Measurements from ENCODE around the gene ARL4C. TPM values are rescaled to one million over a fixed set of nuclear protein-coding genes. Genes with fewer than 3 reads are reported as not detected.

ARL4C gene
- total and polyA plus RNA-seq, 2 experiments from 2014 or later, result 7.0 to 10.0 TPM

- Histone ChIP-seq H3K4me3 (no peak overlapping the region), H3K4me1 (ENCODE audit: low read depth) (peaks cover under 1% of the 10 kb centered on the region), H3K27me3 (no peaks in the 10 kb centered on the region), H3K9me3 (ENCODE audit: low read depth) (no peaks in the 10 kb centered on the region), H3K36me3 (no peaks in the 10 kb centered on the region), H3K27ac (no peak overlapping the region)
- TF ChIP-seq, protein P1, sequence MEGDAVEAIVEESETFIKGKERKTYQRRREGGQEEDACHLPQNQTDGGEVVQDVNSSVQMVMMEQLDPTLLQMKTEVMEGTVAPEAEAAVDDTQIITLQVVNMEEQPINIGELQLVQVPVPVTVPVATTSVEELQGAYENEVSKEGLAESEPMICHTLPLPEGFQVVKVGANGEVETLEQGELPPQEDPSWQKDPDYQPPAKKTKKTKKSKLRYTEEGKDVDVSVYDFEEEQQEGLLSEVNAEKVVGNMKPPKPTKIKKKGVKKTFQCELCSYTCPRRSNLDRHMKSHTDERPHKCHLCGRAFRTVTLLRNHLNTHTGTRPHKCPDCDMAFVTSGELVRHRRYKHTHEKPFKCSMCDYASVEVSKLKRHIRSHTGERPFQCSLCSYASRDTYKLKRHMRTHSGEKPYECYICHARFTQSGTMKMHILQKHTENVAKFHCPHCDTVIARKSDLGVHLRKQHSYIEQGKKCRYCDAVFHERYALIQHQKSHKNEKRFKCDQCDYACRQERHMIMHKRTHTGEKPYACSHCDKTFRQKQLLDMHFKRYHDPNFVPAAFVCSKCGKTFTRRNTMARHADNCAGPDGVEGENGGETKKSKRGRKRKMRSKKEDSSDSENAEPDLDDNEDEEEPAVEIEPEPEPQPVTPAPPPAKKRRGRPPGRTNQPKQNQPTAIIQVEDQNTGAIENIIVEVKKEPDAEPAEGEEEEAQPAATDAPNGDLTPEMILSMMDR (IDR thresholded peaks at IDR 0.05; ENCODE audit: low read depth, low read length), result no peak
- no peak for DNase-seq (ENCODE audit: low read depth in 1 of 2, low spot score in 1 of 2)
Measured at GRCh38 chr2:234454433-234454832, 42.4 kb downstream of the ARL4C start.

DNA sequence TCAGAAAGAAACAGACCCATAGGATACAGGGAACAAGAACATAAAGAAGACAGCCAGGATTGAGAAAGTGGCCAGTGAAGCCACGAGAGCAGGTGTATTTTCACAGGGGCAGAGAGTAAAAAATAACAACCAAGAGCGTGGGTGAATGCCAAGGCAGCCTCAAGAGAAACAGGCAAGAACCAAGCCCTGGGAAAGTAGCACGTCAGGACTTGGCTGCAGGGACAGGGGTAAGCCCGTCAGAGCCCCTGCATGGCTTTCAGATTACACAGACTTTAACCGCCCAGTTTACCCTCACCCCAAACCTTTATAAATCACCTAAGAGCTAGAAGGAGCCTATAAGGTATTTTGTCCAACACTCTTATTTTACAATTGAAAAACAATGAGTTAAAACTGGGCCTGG lies 43.7 kb downstream of the ARL4C start:
- TF ChIP-seq, protein P1 (IDR thresholded peaks at IDR 0.05; ENCODE audit: low read depth, low read length), result no peak
- no peak overlapping the region for H3K4me3 ChIP-seq
- no peak overlapping the region for H3K27ac ChIP-seq
- DNase-seq (ENCODE audit: low read depth in 1 of 2, low spot score in 1 of 2), result no peak
- H3K9me3 ChIP-seq (ENCODE audit: low read depth), result no peaks in the 10 kb centered on the region
- peaks cover 11% of the 10 kb centered on the region for H3K4me1 ChIP-seq (ENCODE audit: low read depth)
- H3K36me3 ChIP-seq, result no peaks in the 10 kb centered on the region
- no peaks in the 10 kb centered on the region for H3K27me3 ChIP-seq

DNA sequence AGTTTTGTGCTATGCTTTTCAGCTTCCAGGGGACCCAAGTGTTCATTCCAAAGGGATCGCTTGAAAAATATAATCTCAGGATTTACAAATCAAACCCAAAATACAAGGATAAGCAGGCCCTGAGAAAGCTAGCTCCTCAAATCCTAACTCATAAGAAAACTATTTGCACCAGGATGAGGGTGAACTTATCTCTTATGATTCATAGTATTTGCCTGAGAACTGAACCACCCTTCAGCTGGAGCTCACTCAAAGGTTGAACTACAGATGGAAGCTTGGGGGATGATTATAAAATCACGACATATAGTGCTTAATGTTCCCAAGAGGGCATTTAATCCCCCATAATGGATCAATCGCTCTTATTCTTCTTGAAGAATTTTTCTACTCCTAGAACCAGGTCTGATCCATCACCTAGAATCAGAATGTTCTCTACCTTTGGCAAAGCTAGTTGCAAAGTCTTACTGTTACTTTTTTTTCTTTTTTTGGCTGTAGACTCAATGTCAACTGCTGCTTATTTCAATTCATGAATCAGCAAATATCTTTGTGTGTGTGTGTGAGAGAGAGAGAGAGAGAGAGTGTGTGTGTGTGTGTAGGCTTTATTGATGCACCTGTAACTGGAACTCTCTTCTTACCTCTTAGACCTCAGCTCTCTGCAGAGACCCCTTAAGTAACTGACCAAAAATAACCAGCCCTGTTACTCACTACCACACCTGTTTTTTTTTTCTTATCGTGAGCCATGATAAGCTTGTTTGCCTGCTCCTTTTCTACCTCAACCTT lies 44.8 kb downstream of the ARL4C start:
- TF ChIP-seq, protein P1 (IDR thresholded peaks at IDR 0.05; ENCODE audit: low read depth, low read length), result no peak
- no peaks in the 10 kb centered on the region for H3K27me3 ChIP-seq
- H3K4me3 ChIP-seq, result no peak overlapping the region
- DNase-seq (ENCODE audit: low read depth in 1 of 2, low spot score in 1 of 2), result peak in 1 of 2 donors; percentile 88
- peaks cover 11% of the 10 kb centered on the region for H3K4me1 ChIP-seq (ENCODE audit: low read depth)
- no peaks in the 10 kb centered on the region for H3K9me3 ChIP-seq (ENCODE audit: low read depth)
- no peaks in the 10 kb centered on the region for H3K36me3 ChIP-seq
- H3K27ac ChIP-seq, result no peak overlapping the region

DNA sequence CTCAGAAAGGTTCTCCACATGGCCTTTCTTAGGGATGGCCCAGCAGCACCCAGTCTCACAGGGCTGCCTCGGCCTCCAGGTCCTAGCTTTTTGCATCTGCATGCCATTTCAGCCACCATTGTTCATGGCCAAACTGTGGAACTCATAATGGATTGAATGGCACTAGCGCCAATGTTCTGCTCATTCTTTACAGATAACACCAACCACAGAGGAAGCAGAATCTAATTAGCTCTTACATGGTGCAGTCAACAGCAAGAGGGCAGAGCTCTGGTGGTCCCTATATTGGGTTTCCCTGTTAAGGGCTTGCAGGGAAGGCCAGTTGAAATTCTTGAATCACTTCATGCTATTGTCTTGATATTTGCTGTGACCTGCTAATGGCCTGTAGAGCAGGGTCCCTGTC lies 45.6 kb downstream of the ARL4C start:
- TF ChIP-seq, protein P1 (IDR thresholded peaks at IDR 0.05; ENCODE audit: low read depth, low read length), result no peak
- no peaks in the 10 kb centered on the region for H3K27me3 ChIP-seq
- H3K9me3 ChIP-seq (ENCODE audit: low read depth), result no peaks in the 10 kb centered on the region
- peaks cover 11% of the 10 kb centered on the region for H3K4me1 ChIP-seq (ENCODE audit: low read depth)
- H3K36me3 ChIP-seq, result no peaks in the 10 kb centered on the region
- no peak overlapping the region for H3K27ac ChIP-seq
- DNase-seq (ENCODE audit: low read depth in 1 of 2, low spot score in 1 of 2), result no peak
- H3K4me3 ChIP-seq, result no peak overlapping the region

GRCh38 chr2:234450431-234451124 lies 46.3 kb downstream of the ARL4C start:
- Histone ChIP-seq H3K4me3 (no peak overlapping the region), H3K9me3 (ENCODE audit: low read depth) (no peaks in the 10 kb centered on the region), H3K27me3 (no peaks in the 10 kb centered on the region), H3K36me3 (no peaks in the 10 kb centered on the region), H3K4me1 (ENCODE audit: low read depth) (peaks cover 11% of the 10 kb centered on the region), H3K27ac (no peak overlapping the region)
- TF ChIP-seq, protein P1 (IDR thresholded peaks at IDR 0.05; ENCODE audit: low read depth, low read length), result no peak
- DNase-seq (ENCODE audit: low read depth in 1 of 2, low spot score in 1 of 2), result no peak
